ENCODE measurements around the gene HAO2. TPM values are rescaled to one million over a fixed set of nuclear protein-coding genes. Genes with fewer than 3 reads are reported as not detected.

HAO2 gene
- total and polyA plus RNA-seq, 2 donors (not counting 3 experiments of a cell fraction or from before 2014, with no cell fraction given), result not detected

DNA sequence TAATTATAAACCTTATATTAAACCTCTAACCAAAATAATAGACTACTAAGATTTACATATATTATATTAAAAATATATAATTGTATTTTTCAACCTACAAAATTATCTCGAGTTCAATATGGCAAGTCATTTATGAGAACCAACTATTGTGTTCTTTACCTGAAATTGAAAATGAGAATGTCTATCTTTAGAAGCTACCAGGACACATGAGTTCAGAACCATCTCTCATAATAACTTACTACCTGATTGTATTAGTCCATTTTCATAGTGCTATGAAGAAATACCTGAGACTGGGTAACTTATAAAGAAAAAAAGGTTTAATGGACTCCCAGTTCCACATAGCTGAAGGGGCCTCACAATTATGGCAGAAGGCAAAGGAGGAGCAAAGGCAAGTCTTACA, 6.8 kb downstream of the HAO2 start:
- no peak for TF ChIP-seq JUN (IDR thresholded peaks at IDR 0.05; ENCODE audit: borderline replicate concordance, insufficient read depth, insufficient read length, low read depth)
- TF ChIP-seq MYC (IDR thresholded peaks at IDR 0.05; ENCODE audit: low read depth, low read length), result no peak
- no peak for TF ChIP-seq GATA2 (IDR thresholded peaks at IDR 0.05; ENCODE audit: insufficient read depth, insufficient read length, low read depth, low read length)
- no peak for TF ChIP-seq FOS (IDR thresholded peaks at IDR 0.05; ENCODE audit: borderline replicate concordance, insufficient read depth, low read length)
- TF ChIP-seq POLR2AphosphoS5 (IDR thresholded peaks at IDR 0.05; ENCODE audit: insufficient read depth, low read depth, low read length), result no peak
- no peak for TF ChIP-seq POLR2A (IDR thresholded peaks at IDR 0.05; ENCODE audit: low read depth, low read length)
- TF ChIP-seq, protein P1, sequence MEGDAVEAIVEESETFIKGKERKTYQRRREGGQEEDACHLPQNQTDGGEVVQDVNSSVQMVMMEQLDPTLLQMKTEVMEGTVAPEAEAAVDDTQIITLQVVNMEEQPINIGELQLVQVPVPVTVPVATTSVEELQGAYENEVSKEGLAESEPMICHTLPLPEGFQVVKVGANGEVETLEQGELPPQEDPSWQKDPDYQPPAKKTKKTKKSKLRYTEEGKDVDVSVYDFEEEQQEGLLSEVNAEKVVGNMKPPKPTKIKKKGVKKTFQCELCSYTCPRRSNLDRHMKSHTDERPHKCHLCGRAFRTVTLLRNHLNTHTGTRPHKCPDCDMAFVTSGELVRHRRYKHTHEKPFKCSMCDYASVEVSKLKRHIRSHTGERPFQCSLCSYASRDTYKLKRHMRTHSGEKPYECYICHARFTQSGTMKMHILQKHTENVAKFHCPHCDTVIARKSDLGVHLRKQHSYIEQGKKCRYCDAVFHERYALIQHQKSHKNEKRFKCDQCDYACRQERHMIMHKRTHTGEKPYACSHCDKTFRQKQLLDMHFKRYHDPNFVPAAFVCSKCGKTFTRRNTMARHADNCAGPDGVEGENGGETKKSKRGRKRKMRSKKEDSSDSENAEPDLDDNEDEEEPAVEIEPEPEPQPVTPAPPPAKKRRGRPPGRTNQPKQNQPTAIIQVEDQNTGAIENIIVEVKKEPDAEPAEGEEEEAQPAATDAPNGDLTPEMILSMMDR (IDR thresholded peaks at IDR 0.05; ENCODE audit: extremely low read depth in 1 of 2, insufficient read depth in 1 of 2, low read depth in 1 of 2, low read length in 2 of 2), result no peak
- TF ChIP-seq EZH2 (IDR thresholded peaks at IDR 0.05; ENCODE audit: borderline replicate concordance, low read depth, low read length, severe bottlenecking), result no peak
- TF ChIP-seq, protein P2, sequence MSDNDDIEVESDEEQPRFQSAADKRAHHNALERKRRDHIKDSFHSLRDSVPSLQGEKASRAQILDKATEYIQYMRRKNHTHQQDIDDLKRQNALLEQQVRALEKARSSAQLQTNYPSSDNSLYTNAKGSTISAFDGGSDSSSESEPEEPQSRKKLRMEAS (IDR thresholded peaks at IDR 0.05; ENCODE audit: insufficient read depth, insufficient read length), result no peak
- no peaks in the 10 kb centered on the region for H3K79me2 ChIP-seq (ENCODE audit: control insufficient read depth, insufficient read depth, low read length)
- no peak overlapping the region for H3K4me3 ChIP-seq (replicated peaks in 1 of 3; ENCODE audit: insufficient read depth in 1 of 3, low read depth in 1 of 3, low read length in 3 of 3)
- no peaks in the 10 kb centered on the region for H3K36me3 ChIP-seq (ENCODE audit: control insufficient read depth in 2 of 2, extremely low read depth in 1 of 2, insufficient read depth in 2 of 2, low read length in 2 of 2)
- no peak overlapping the region for H2AFZ ChIP-seq (ENCODE audit: low read depth, low read length)
- ChIA-PET CTCF (interaction anchor here (1.3 kb wide), 1 partner anchor 8 kb away, joined by 4 read pairs; no protein-coding TSS in a partner anchor), POLR2A (no interaction called here)
- BruUV-seq (replicated peaks), result no TSS peak
- dilution Hi-C loops (cut with MboI; ENCODE audit: extremely low pct_ligation_motif_present, low sequenced_read_pairs) (no loop called here), intact Hi-C loops (cut with micrococcal nuclease) (no loop called here)
- FAIRE-seq (no peak), DNase-seq (ENCODE audit: low read depth, low spot score) (no peak)
- H3K9me3 ChIP-seq (replicated peaks; ENCODE audit: control insufficient read depth, insufficient read depth, low read length), result no peaks in the 10 kb centered on the region
- H3K9me1 ChIP-seq (replicated peaks; ENCODE audit: control insufficient read depth, extremely low read depth, insufficient read depth, low read length), result no peaks in the 10 kb centered on the region
- peaks cover 3% of the 10 kb centered on the region in 2 experiments for H3K27me3 ChIP-seq (ENCODE audit: control insufficient read depth in 2 of 2, insufficient read depth in 2 of 2, low read length in 2 of 2)
- no peak overlapping the region for H3K9ac ChIP-seq (replicated peaks; ENCODE audit: extremely low read depth, insufficient read depth, low read length)
- no peak overlapping the region for H3K4me2 ChIP-seq (ENCODE audit: insufficient read depth, low read length)
- H4K20me1 ChIP-seq (replicated peaks; ENCODE audit: control insufficient read depth, extremely low read depth, insufficient read depth, low read length), result no peaks in the 10 kb centered on the region
- H3K4me1 ChIP-seq (ENCODE audit: control insufficient read depth, extremely low read depth, insufficient read depth, low read length), result no peaks in the 10 kb centered on the region
- no peak overlapping the region for H3K27ac ChIP-seq (ENCODE audit: insufficient read depth, low read depth, low read length)

Measured in endothelial cell of umbilical vein (primary cell).